ENCODE measurements around the gene LCN10.
A peak's percentile ranks its signal among the peaks of the same experiment; 100 is the strongest.

LCN10 gene

GRCh38 chr9:136697821-136698526 lies 44.8 kb downstream of the LCN10 start:
- DNase-seq = no peak

GRCh38 chr9:136697146-136697820 lies 45.5 kb downstream of the LCN10 start:
- no peak for DNase-seq

- DNase-seq = no peak
Observed at GRCh38 chr9:136696502-136696901, 46.2 kb downstream of the LCN10 start.

- no peak for DNase-seq
Observed at GRCh38 chr9:136695955-136696354, 46.8 kb downstream of the LCN10 start.

- no peak for DNase-seq
Observed at GRCh38 chr9:136695435-136695895, 47.3 kb downstream of the LCN10 start.

GRCh38 chr9:136694872-136695247 lies 47.9 kb downstream of the LCN10 start:
- DNase-seq = no peak

GRCh38 chr9:136694163-136694871 lies 48.4 kb downstream of the LCN10 start:
- peak; percentile 76 for DNase-seq

- DNase-seq = peak; percentile 44
Observed at GRCh38 chr9:136693490-136694162, 49.1 kb downstream of the LCN10 start.

GRCh38 chr9:136693135-136693489 lies 49.6 kb downstream of the LCN10 start:
- DNase-seq = no peak

- no peak for DNase-seq
Observed at GRCh38 chr9:136692185-136693134, 50.3 kb downstream of the LCN10 start.

- no peak for DNase-seq
Observed at GRCh38 chr9:136691316-136692184, 51.2 kb downstream of the LCN10 start.

GRCh38 chr9:136690806-136691261 lies 51.9 kb downstream of the LCN10 start:
- DNase-seq = no peak

- DNase-seq = no peak
Observed at GRCh38 chr9:136690104-136690805, 52.5 kb downstream of the LCN10 start.

- DNase-seq = no peak
Observed at GRCh38 chr9:136689108-136689460, 53.7 kb downstream of the LCN10 start.

GRCh38 chr9:136688274-136689107 lies 54.2 kb downstream of the LCN10 start:
- DNase-seq = no peak
